IMR-90 (cell line): Measurements from ENCODE around the gene MKX.

Source experiments
- BHLHE40 ChIP-seq: fragments of 150-350 bp; IDR thresholded peaks from 2 replicates; pipeline ENCODE4 v1.6.1; 2016; ENCODE audit warnings: mild to moderate bottlenecking, low read depth, low read length
- CEBPB ChIP-seq: IDR thresholded peaks from 2 replicates; pipeline ENCODE4 v1.6.1; 2012; ENCODE audit warnings: low read depth, low read length, improper control_type of control experiment
- CHD1 ChIP-seq: IDR thresholded peaks from 2 replicates; pipeline ENCODE4 v1.6.1; 2012; ENCODE audit warnings: low read depth, low read length, improper control_type of control experiment
- MXI1 ChIP-seq: IDR thresholded peaks from 2 replicates; pipeline ENCODE4 v1.6.1; 2012; ENCODE audit warnings: low read depth, mild to moderate bottlenecking, low read length, moderate library complexity, borderline replicate concordance
- POLR2A ChIP-seq: IDR thresholded peaks from 2 replicates; pipeline ENCODE4 v1.6.1; 2012; ENCODE audit warnings: mild to moderate bottlenecking, low read depth, low read length
- RAD21 ChIP-seq: IDR thresholded peaks from 2 replicates; pipeline ENCODE4 v1.6.1; 2012; ENCODE audit warnings: low read length, improper control_type of control experiment
- RCOR1 ChIP-seq: IDR thresholded peaks from 2 replicates; pipeline ENCODE4 v1.6.1; 2012; ENCODE audit warnings: mild to moderate bottlenecking, low read length, improper control_type of control experiment; ENCODE audit not compliant: insufficient replicate concordance
- RFX5 ChIP-seq: IDR thresholded peaks from 2 replicates; pipeline ENCODE4 v1.8.0; 2012; ENCODE audit warnings: low read depth, mild to moderate bottlenecking, low read length, moderate library complexity
- TF ChIP-seq, protein P1 (sequence below): conservative IDR thresholded peaks from 2 replicates; pipeline ENCODE4 v1.5.1; 2012; ENCODE audit warnings: mild to moderate bottlenecking, low read depth, low read length, improper control_type of control experiment

GRCh38 chr10:27710014-27710413, 35.6 kb downstream of the MKX start:
- TF ChIP-seq, protein P1, sequence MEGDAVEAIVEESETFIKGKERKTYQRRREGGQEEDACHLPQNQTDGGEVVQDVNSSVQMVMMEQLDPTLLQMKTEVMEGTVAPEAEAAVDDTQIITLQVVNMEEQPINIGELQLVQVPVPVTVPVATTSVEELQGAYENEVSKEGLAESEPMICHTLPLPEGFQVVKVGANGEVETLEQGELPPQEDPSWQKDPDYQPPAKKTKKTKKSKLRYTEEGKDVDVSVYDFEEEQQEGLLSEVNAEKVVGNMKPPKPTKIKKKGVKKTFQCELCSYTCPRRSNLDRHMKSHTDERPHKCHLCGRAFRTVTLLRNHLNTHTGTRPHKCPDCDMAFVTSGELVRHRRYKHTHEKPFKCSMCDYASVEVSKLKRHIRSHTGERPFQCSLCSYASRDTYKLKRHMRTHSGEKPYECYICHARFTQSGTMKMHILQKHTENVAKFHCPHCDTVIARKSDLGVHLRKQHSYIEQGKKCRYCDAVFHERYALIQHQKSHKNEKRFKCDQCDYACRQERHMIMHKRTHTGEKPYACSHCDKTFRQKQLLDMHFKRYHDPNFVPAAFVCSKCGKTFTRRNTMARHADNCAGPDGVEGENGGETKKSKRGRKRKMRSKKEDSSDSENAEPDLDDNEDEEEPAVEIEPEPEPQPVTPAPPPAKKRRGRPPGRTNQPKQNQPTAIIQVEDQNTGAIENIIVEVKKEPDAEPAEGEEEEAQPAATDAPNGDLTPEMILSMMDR, result no peak
- TF ChIP-seq CEBPB, result no peak
- TF ChIP-seq POLR2A, result no peak
- TF ChIP-seq MXI1, result no peak
- no peak for TF ChIP-seq RCOR1
- TF ChIP-seq CHD1, result no peak
- no peak for TF ChIP-seq BHLHE40
- TF ChIP-seq RAD21, result no peak
- no peak for TF ChIP-seq RFX5
